Bronchial epithelial cell (primary cell): ENCODE measurements around the gene ETAA1. TPM values are rescaled to one million over a fixed set of nuclear protein-coding genes. Genes with fewer than 3 reads are reported as not detected.

ENCODE experiments used
- DNase-seq: peaks from one replicate; pipeline ENCODE4 v3.0.0-alpha.2; 2010; ENCODE audit warnings: low read depth
- FAIRE-seq: peaks from 2 replicates; lab custom pipeline; 2011; peaks lifted over from hg19 to GRCh38; lab: Jason Lieb, UNC
- H3K27me3 ChIP-seq: 2 replicates; pipeline ENCODE4 v1.5.1; 2011; ENCODE audit warnings: low read length; ENCODE audit not compliant: control insufficient read depth, insufficient read depth
- H3K36me3 ChIP-seq: 2 replicates; pipeline ENCODE4 v1.5.1; 2011; ENCODE audit warnings: low read length; ENCODE audit not compliant: control insufficient read depth, insufficient read depth
- H3K4me3 ChIP-seq: 2 replicates; pipeline ENCODE4 v1.5.1; 2011; ENCODE audit warnings: mild to moderate bottlenecking, low read depth, low read length, control low read depth
- CTCF ChIP-seq: IDR thresholded peaks from 2 replicates; pipeline ENCODE4 v1.5.1; 2011; ENCODE audit warnings: mild to moderate bottlenecking, moderate library complexity, low read length, control low read depth, inconsistent platforms; ENCODE audit not compliant: insufficient read depth, severe bottlenecking
- total RNA-seq: library from RNA; depleted of rRNA; stranded (reverse); fragments of >200 nt; gene quantifications from 2 replicates; pipeline ENCODE4 v1.2.1, GENCODE V29; 2014

ETAA1 gene
- total RNA-seq, 1 donor from 2014 or later, result 16.8 TPM

GRCh38 chr2:67438337-67438736, 41.2 kb downstream of the ETAA1 start:
- no peak overlapping the region for H3K4me3 ChIP-seq
- no peaks in the 10 kb centered on the region for H3K27me3 ChIP-seq
- H3K36me3 ChIP-seq, result no peaks in the 10 kb centered on the region
- DNase-seq (no peak), FAIRE-seq (no peak)
- TF ChIP-seq CTCF, result no peak

- DNase-seq (peak; percentile 54), FAIRE-seq (no peak)
- Histone ChIP-seq H3K36me3 (no peaks in the 10 kb centered on the region), H3K4me3 (no peak overlapping the region), H3K27me3 (no peaks in the 10 kb centered on the region)
- no peak for TF ChIP-seq CTCF
Measured at GRCh38 chr2:67445652-67446268, 48.6 kb downstream of the ETAA1 start.

- Histone ChIP-seq H3K4me3 (no peak overlapping the region), H3K27me3 (no peaks in the 10 kb centered on the region), H3K36me3 (no peaks in the 10 kb centered on the region)
- FAIRE-seq (no peak), DNase-seq (peak; percentile 84)
- TF ChIP-seq CTCF, result no peak
Measured at GRCh38 chr2:67446491-67446911, 49.4 kb downstream of the ETAA1 start.

- Histone ChIP-seq H3K4me3 (no peak overlapping the region), H3K27me3 (no peaks in the 10 kb centered on the region), H3K36me3 (no peaks in the 10 kb centered on the region)
- DNase-seq, result peak; percentile 90
- no peak for TF ChIP-seq CTCF
- no peak for FAIRE-seq
Measured at GRCh38 chr2:67448648-67449047, 51.5 kb downstream of the ETAA1 start.

GRCh38 chr2:67451086-67451832, 54.1 kb downstream of the ETAA1 start:
- no peak for TF ChIP-seq CTCF
- FAIRE-seq (peak; percentile 99), DNase-seq (peak; percentile 100)
- H3K36me3 ChIP-seq, result no peaks in the 10 kb centered on the region
- H3K4me3 ChIP-seq, result no peak overlapping the region
- no peaks in the 10 kb centered on the region for H3K27me3 ChIP-seq

GRCh38 chr2:67453310-67453709, 56.2 kb downstream of the ETAA1 start:
- DNase-seq (peak; percentile 80), FAIRE-seq (no peak)
- TF ChIP-seq CTCF, result no peak
- Histone ChIP-seq H3K36me3 (no peaks in the 10 kb centered on the region), H3K4me3 (no peak overlapping the region), H3K27me3 (no peaks in the 10 kb centered on the region)
